ENCODE data around the gene ZNF780A. TPM values are rescaled to one million over a fixed set of nuclear protein-coding genes. Genes with fewer than 3 reads are reported as not detected.
"Not testable (repeated sequence)": the region's sequence is repeated elsewhere in the genome, so short reads cannot be mapped to it uniquely, and the experiment has no call there.

The ZNF780A gene
- polyA plus RNA-seq (2013, experiment 1 of 2; ENCODE audit: insufficient read length), result 9.7 TPM
- 6.9 TPM for polyA plus RNA-seq (2013, experiment 2 of 2; ENCODE audit: insufficient read length)

GRCh38 chr19:40090241-40091204, at the start of gene ZNF780A:
Gene ZNF780A (minus strand): TSS chr19:40090943. CDS start chr19:40084753, 6,190 bp downstream.
- DNase-seq, result peak; percentile 69

DNA sequence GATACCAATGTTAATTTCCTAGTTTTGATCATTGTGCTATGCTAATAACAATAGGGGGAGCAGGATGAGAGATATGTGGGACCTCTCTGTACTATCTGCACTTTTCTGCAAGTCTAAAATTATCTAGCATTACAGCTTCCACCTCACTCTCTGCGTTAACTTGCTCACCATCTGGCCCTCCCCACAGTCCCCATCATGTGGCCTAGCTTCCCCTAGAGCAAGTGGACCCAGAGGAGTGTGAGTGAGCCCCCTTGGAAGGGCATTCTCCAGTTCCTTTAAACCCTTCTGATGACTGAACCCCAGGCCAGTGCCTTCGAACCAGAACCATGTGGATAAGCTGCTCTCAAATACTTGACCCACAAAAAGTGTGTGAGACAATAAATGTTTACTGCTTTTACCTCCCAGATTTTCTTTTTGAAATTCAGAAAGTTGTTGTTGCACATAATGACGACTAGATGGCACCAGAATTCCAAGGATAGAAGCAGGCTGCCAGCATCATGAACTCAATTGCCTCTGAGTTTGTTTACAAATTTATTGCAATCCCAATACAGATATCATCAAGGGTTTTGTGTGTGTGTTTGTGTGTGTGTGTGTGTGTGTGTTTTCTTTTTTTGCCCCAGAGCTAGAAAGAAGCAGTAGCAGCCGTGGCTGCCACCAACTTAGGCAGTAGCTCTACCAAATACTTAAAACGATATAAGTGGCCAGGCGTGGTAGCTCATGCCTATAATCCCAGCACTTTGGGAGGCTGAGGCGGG, 49.0 kb upstream of the ZNF780A start:
- DNase-seq, result peak; percentile 37

GRCh38 chr19:40136818-40137217, 46.1 kb upstream of the ZNF780A start:
- DNase-seq, result no peak

GRCh38 chr19:40134866-40135265, 44.1 kb upstream of the ZNF780A start:
- DNase-seq, result no peak

DNA sequence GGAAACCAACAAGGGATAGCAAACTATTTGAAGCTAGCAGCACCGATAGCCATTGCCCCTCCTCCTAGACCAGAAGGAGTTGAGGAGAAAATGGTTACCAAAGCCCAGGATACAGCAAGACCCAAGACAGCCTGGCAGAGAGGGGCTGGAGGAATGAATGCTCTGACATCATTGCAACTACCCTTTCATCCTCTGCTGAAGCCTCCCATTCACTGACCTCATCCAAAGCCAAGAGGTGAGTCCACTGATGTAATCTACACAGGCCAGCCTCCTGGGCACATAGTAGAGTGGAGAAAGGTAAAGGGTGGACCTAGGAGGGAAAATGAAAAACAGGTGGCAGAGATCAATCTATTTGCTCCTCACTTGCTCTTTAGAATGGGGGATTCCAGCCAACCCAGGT, 42.7 kb upstream of the ZNF780A start:
- no peak for DNase-seq

- no peak for DNase-seq
These were observed 39.3 kb upstream of the ZNF780A start for GRCh38 chr19:40130013-40130412.

DNA sequence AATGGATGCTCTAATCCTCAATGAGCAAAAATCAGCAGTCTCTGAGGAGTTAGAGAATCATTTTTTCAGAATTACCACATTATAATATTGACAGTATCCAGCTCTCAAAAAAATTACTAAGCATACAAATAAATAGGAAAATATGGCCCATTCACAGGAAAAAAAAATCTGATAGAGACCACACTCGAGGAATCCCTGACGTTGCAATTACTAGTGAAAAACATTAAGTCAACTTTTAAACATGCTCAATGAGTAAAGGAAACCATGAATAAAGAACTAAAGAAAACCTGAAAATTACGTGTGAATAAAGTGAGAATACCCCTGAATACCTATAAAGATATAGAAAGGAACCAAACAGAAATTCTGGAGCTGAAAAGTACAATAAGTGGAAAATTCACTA, 38.7 kb upstream of the ZNF780A start:
- DNase-seq, result no peak

DNA sequence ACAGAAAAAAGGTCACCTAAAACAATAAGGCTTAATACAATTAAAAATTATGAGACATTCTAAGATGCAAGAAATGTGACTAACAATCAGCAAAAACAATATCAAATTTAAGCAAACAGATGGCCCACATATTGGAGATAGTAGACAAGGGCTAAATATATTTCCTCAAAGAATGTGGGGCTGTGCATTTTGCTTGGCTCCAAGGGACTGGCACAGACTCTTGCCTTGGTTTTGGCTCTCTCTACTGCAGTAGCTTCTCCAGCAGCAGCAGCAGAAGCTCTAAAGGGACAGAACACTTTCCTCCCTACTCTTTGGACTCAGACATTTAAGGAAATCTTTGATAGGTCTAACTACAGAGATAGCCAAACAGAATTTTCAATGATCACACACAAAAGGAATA, 38.2 kb upstream of the ZNF780A start:
- no peak for DNase-seq

DNA sequence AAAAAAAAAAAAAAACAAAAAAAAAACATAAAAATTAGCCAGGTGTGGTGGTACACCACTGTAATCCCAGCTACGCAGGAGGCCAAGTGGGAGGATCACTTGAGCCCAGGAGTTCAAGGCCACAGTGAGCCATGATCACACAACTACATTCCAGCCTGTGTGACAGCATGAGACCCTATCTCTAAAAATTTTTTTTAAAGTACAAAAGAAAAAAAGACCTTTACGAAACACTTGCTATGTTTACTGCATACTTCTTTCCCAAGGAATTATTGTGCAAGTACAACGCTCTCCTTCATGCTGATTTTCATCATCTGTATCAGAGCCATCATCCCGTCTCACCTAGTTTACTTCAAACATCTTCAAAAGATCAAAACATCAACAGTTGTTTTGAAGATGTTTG, 28.6 kb upstream of the ZNF780A start:
- no peak for DNase-seq

- not testable (repeated sequence) for DNase-seq
These were observed 27.9 kb upstream of the ZNF780A start for GRCh38 chr19:40118638-40119037.

- DNase-seq, result no peak
These were observed 25.3 kb upstream of the ZNF780A start for GRCh38 chr19:40116075-40116474.

DNA sequence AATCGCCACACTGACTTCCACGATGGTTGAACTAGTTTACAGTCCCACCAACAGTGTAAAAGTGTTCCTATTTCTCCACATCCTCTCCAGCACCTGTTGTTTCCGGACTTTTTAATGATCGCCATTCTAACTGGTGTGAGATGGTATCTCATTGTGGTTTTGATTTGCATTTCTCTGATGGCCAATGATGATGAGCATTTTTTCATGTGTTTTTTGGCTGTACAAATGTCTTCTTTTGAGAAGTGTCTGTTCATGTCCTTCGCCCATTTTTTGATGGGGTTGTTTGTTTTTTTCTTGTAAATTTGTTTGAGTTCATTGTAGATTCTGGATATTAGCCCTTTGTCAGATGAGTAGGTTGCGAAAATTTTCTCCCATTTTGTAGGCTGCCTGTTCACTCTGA, 23.4 kb upstream of the ZNF780A start:
- DNase-seq, result not testable (repeated sequence)

DNA sequence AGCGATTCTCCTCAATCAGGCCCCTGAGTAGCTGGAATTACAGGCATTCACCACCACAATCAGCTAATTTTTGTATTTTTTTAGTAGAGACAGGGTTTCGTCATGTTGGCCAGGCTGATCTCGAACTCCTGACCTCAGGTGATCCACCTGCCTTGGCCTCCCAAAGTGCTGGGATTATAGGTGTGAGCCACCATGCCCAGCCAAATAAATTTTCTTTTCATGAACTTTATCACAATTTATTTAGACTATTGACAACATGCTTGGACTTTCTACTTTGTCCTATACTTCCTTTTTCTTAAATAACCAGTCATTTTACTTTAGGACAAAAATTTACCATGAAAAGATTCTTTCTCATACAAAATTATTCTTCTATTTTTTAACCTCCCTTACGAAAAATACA, 21.5 kb upstream of the ZNF780A start:
- DNase-seq, result not testable (repeated sequence)

DNA sequence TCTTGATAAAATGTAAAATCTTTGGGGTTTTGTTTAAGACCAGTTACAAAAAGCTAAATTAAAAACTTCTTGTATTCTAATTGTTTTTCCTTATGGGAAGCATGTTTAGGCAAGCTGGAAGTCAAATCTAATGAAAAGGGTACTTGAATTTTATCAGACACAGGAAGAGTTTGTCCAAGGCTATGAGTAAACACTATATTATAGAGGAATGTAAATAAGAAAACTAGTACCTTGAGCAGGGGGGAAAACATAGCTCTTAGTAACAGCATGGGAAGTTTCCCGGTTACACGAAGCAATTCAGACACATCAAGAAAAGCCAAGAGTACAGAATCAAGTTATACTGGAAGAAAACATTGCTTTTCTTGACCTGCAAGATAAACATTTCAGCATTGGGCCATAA, 19.8 kb upstream of the ZNF780A start:
- no peak for DNase-seq

DNA sequence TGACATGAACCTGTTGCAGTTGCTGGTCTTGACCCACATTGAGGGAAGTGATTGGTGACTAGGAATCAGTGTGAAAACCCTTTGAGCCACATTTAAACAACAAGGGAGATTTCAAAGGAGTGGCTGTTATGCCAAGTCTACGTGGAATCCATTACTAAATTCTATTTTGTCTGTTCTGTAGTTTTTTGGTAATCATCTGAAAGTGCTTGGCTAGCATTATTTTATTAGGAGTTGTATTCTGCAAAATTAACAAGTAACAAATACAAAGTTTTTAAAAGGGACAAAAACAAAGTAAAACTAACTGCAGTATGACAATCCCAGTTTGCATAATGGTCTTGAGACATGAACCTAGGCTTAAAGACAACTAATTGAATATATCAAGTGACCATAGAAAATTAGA, 14.0 kb upstream of the ZNF780A start:
- no peak for DNase-seq

DNA sequence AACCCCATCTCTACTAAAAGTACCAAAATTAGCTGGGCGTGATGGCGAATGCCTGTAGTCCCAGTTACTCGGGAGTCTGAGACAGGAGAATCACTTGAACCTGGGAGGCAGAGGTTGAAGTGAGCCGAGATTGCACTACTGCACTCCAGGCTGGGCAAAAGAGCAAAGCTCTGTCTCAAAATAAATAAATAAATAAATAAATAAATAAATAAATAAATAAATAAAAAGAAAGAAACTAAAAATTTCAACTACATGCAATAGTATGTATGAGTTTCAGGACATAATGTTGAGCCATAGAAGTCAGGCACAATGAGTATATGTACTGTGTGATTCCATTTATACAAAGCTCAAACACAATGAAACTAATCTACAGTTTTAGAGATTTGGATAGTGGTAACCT, 12.9 kb upstream of the ZNF780A start:
- no peak for DNase-seq

DNA sequence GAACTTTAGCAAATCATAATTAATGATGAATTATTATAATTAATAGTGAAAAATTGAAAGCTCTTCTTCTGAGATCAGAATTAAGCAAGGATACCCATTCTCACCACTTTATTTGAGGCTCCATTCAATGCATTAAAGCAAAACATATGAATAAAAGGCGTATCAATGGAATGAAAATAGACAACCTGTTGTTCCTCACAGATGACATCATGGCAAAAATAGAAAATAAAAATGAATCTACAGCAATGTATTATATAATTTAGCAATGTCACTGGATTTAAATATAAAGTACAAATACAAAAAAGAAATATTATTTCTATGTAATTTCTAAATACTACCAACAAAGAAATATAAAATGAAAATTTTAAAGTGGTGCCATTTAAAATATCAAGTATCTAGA, 11.1 kb upstream of the ZNF780A start:
- no peak for DNase-seq

GRCh38 chr19:40093416-40093815, 2.7 kb upstream of the ZNF780A start:
- DNase-seq, result no peak

- no peak for DNase-seq
These were observed 724 bp upstream of the ZNF780A start for GRCh38 chr19:40091205-40092129.

- DNase-seq, result peak; percentile 4
These were observed 1.3 kb downstream of the ZNF780A start for GRCh38 chr19:40089462-40089861.

- no peak for DNase-seq
These were observed 2.3 kb downstream of the ZNF780A start for GRCh38 chr19:40088299-40089047.

GRCh38 chr19:40084948-40085347, 5.8 kb downstream of the ZNF780A start:
- no peak for DNase-seq

All from fibroblast of skin of abdomen (primary cell).